Measurements from ENCODE around the gene TRIM34.

DNA sequence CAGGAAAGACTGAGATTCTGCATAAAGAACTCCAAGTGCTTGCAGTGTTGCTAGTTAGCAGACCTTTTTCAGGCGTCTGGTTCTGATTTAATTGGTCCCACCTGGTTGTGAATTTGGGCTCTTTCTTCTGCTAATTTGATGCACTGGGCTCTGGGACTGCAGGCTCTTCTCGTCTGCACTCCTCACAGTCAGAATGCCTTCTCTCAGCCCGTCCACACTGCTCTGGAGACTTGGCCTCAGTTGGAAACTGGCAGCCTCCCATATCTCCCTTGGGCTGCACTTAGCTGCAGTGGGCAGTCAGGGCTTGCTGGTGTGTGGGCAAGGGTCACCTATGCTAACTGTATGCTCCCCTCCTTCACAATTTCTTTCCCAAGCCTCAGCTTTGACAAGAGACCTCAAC lies 26.8 kb upstream of the TRIM34 start:
- TF ChIP-seq, protein P1, sequence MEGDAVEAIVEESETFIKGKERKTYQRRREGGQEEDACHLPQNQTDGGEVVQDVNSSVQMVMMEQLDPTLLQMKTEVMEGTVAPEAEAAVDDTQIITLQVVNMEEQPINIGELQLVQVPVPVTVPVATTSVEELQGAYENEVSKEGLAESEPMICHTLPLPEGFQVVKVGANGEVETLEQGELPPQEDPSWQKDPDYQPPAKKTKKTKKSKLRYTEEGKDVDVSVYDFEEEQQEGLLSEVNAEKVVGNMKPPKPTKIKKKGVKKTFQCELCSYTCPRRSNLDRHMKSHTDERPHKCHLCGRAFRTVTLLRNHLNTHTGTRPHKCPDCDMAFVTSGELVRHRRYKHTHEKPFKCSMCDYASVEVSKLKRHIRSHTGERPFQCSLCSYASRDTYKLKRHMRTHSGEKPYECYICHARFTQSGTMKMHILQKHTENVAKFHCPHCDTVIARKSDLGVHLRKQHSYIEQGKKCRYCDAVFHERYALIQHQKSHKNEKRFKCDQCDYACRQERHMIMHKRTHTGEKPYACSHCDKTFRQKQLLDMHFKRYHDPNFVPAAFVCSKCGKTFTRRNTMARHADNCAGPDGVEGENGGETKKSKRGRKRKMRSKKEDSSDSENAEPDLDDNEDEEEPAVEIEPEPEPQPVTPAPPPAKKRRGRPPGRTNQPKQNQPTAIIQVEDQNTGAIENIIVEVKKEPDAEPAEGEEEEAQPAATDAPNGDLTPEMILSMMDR (IDR thresholded peaks at IDR 0.05) = no peak
- TF ChIP-seq ZFX (IDR thresholded peaks at IDR 0.05; ENCODE audit: borderline replicate concordance) = no peak
